GM20431 (cell line): Measurements from ENCODE around the gene MGAM2.
"Not testable (repeated sequence)": the region's sequence is repeated elsewhere in the genome, so short reads cannot be mapped to it uniquely, and the experiment has no call there.

Experiments used
- in situ Hi-C: fragments of 300-500 bp; cut with MseI, MboI; formaldehyde crosslinking; loops from one replicate; pipeline ENCODE4 v1.15.0; 2020; ENCODE audit warnings: low sequenced_read_pairs; ENCODE audit not compliant: unreplicated experiment

MGAM2 gene

DNA sequence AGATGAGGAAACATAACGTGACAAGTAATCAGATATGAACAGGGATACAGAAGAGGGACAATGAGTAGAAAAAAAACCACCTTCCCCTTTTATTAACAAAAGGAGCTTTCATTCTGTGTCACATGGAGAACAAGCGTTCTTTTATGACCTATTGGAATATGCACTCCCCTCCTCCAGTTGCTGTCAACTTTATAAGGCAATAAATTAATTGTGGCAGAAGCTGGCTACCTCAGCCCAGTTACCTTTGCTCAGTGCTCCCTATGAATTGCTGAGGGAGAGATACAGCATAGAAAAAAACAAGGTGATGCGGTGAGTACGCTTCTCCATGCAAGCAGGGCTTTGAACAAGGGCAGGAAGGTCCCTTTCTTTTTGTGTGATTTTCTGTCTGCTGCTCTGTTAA lies at the start of gene MGAM2:
MGAM2 (plus strand) TSS at position 220 of the 400 bp plus-strand sequence. CDS start 5,156 bp downstream, outside the sequence.
- in situ Hi-C loops: no loop called here

GRCh38 chr7:142063551-142064442 lies 47.7 kb upstream of the MGAM2 start:
- in situ Hi-C loops: no loop called here

GRCh38 chr7:142066536-142066935 lies 45.0 kb upstream of the MGAM2 start:
- in situ Hi-C loops: no loop called here

DNA sequence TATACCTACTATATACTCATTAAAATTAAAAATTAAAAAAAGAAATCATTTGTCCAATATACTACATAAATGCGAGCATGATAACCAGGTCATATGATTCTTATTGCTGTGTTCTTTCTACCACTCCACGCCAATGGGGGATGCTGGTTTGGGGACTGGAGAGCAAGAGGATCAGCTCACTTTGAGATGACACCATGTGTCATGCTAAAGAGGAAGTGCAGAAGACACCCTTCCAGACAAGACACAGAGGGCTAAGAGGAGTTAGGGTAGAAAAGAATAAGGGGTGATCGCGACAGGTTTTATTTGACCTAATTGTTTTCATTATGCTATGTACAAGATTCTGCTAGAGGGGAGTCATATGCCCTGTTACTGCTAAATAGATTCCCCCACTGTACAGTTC lies 33.8 kb upstream of the MGAM2 start:
- in situ Hi-C loops: no loop called here

DNA sequence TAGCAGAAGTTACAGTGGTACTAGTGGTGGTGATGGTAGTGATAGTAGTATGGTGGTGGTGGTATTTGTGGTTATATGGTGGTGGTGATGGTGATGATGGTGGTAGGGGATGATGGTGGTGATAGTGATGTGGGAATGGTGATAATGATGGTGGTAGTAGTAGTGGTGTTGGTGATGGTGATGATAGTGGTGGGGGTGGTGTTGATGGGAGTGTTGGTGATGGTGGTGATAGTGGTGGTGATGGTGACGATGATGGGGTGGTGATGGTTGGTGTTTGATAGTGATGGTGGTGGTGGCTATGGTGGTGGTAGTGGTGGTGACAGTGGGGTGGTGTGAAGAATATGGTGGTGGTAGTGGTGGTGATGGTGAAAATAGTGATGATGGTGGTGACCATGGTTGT lies 27.9 kb upstream of the MGAM2 start:
- in situ Hi-C loops: no loop called here

GRCh38 chr7:142085428-142085827 lies 26.1 kb upstream of the MGAM2 start:
- in situ Hi-C loops: no loop called here

- in situ Hi-C loops: no loop called here
Observed at GRCh38 chr7:142088022-142088714, 23.4 kb upstream of the MGAM2 start.

GRCh38 chr7:142089035-142089434 lies 22.5 kb upstream of the MGAM2 start:
- in situ Hi-C loops: no loop called here

- in situ Hi-C loops: no loop called here
Observed at GRCh38 chr7:142091961-142092360, 19.6 kb upstream of the MGAM2 start.

- in situ Hi-C loops: no loop called here
Observed at GRCh38 chr7:142094861-142095260, 16.7 kb upstream of the MGAM2 start.

DNA sequence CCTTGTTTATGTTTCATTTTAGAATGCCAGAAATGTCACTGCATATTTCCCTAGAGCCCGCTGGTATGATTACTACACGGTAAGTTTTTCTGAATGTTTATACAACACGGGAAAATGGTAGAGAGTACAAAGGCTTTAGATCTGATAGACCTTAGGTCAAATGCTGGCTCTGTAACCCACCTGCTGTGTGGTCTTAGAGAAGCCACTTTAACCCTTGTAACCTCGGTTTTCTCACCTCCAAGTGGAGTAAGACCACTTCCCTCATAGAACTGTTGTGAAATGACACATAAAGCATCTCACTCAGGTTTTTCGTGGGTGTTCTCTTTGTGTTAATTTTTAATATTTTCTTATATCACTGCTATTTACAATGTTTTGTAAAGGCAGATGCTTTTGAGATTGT lies 13.9 kb upstream of the MGAM2 start:
- in situ Hi-C loops: no loop called here

GRCh38 chr7:142098004-142098403 lies 13.5 kb upstream of the MGAM2 start:
- in situ Hi-C loops: no loop called here

GRCh38 chr7:142099347-142099746 lies 12.2 kb upstream of the MGAM2 start:
- in situ Hi-C loops: not testable (repeated sequence)

DNA sequence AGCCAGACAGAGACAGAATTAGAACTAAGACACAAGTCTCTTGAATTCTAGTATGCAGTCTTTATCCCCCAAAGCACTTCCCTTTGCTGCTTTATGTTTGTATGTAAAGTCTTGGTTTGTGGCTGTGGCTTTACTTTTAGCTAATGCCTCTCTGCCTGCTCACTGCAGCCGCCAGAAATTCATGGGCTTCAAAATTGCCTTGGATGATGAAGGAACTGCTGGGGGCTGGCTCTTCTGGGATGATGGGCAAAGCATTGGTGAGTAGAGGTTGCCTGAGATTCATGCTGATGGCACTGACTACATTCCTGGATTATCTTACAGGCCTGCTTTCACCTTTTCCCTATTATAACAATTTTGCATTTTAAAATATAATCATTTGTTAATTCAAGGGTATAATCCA lies 10.9 kb upstream of the MGAM2 start:
- in situ Hi-C loops: no loop called here

DNA sequence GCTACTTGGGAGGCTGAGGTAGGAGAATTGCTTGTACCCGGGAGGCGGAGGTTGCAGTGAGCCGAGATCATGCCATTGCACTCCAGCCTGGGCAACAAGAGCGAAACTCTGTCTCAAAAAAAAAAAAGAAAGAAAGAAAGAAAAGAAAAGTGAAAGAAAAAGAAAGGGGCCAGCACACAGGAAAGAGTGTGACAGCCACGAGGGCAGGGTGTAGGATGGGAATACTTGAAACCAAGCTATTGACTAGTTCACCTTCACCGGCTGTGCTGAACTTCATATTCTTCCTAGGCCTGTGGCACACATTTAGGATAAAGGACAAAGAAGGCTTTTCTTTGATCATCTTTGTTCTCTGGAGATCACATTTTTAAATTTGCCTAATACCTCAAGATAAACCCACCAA lies 9.7 kb upstream of the MGAM2 start:
- in situ Hi-C loops: not testable (repeated sequence)

GRCh38 chr7:142104550-142105527 lies 6.7 kb upstream of the MGAM2 start:
- in situ Hi-C loops: no loop called here

GRCh38 chr7:142108728-142109505 lies 2.6 kb upstream of the MGAM2 start:
- in situ Hi-C loops: no loop called here

DNA sequence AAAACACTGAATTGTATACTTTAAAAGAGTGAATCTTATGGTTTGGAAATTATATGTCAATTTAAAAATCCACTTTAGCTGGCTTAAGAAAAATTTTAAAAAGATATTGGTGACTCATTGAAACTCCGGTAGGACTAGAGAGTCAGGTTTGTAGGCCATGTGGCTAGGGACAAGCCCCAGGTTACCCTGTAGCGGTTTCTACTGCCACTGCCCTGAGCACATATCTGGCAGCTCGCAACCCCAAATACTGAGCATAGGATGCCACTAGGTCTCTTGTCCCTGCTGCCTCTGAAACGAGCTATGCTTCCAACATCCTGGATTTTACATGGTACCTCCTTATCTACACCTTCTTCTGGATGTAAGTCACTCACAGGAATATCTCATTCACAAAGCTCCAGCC lies 1.4 kb upstream of the MGAM2 start:
- in situ Hi-C loops: no loop called here

GRCh38 chr7:142110638-142111037 lies 880 bp upstream of the MGAM2 start:
- in situ Hi-C loops: no loop called here

DNA sequence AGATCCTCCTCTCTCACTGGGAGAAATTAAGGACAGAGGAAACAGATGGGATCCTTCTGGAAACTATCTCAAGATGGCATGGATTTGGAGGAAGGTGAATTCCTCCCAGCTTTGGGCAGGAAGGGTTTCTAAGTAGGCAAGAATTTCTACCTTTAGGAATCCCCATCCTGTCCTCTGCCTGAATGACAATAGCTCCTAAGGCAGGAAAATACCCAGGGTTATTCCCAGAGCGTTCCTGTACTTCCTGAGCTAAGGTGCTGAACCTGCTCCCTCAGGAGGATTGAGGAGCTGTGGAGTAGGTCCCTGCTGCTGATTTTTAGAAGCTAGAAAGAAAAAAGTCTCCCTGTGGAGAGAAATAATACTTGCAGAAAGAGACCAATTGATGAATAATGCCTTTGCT lies 568 bp downstream of the MGAM2 start:
- in situ Hi-C loops: no loop called here
